ENCODE measurements around the gene LRRC49. TPM values are rescaled to one million over a fixed set of nuclear protein-coding genes. Genes with fewer than 3 reads are reported as not detected.

LRRC49 gene
- polyA plus RNA-seq, 4 donors, result 15.4 to 23.1 (median 16.4) TPM

GRCh38 chr15:71083349-71083748 lies 190.7 kb downstream of the LRRC49 start:
- no peak for DNase-seq (ENCODE audit: low read depth in 4 of 4, low spot score in 3 of 4)

- no peak for DNase-seq (ENCODE audit: low read depth in 4 of 4, low spot score in 3 of 4)
Observed at GRCh38 chr15:71084264-71084663, 191.6 kb downstream of the LRRC49 start.

GRCh38 chr15:71085809-71086208 lies 193.2 kb downstream of the LRRC49 start:
- DNase-seq (ENCODE audit: low read depth in 4 of 4, low spot score in 3 of 4), result no peak

GRCh38 chr15:71088155-71088554 lies 195.5 kb downstream of the LRRC49 start:
- DNase-seq (ENCODE audit: low read depth in 4 of 4, low spot score in 3 of 4), result no peak

GRCh38 chr15:71088683-71089082 lies 196.1 kb downstream of the LRRC49 start:
- no peak for DNase-seq (ENCODE audit: low read depth in 4 of 4, low spot score in 3 of 4)

GRCh38 chr15:71089801-71090200 lies 197.2 kb downstream of the LRRC49 start:
- DNase-seq (ENCODE audit: low read depth in 4 of 4, low spot score in 3 of 4), result no peak

- DNase-seq (ENCODE audit: low read depth in 4 of 4, low spot score in 3 of 4), result no peak
Observed at GRCh38 chr15:71091601-71092000, 199.0 kb downstream of the LRRC49 start.

GRCh38 chr15:71092056-71092600 lies 199.5 kb downstream of the LRRC49 start:
- no peak for DNase-seq (ENCODE audit: low read depth in 4 of 4, low spot score in 3 of 4)

GRCh38 chr15:71093054-71094024 lies 200.7 kb downstream of the LRRC49 start:
- DNase-seq (ENCODE audit: low read depth in 4 of 4, low spot score in 3 of 4), result no peak

- DNase-seq (ENCODE audit: low read depth in 4 of 4, low spot score in 3 of 4), result no peak
Observed at GRCh38 chr15:71094137-71094536, 201.5 kb downstream of the LRRC49 start.

- no peak for DNase-seq (ENCODE audit: low read depth in 4 of 4, low spot score in 3 of 4)
Observed at GRCh38 chr15:71096676-71097075, 204.1 kb downstream of the LRRC49 start.

GRCh38 chr15:71097890-71098289 lies 205.3 kb downstream of the LRRC49 start:
- DNase-seq (ENCODE audit: low read depth in 4 of 4, low spot score in 3 of 4), result no peak

- DNase-seq (ENCODE audit: low read depth in 4 of 4, low spot score in 3 of 4), result no peak
Observed at GRCh38 chr15:71098920-71099319, 206.3 kb downstream of the LRRC49 start.

Other genes with a start within 250 kb of the LRRC49 start
- 100 to 1,000 TPM in 2 of 4 donors, 10 to 100 TPM in 2; 85.9 to 117 (median 101) TPM for gene UACA, start 129.3 kb upstream of the LRRC49 start, polyA plus RNA-seq (ENCODE audit: insufficient read length in 4 of 4)
- 10 to 100 TPM; 14.6 to 24.6 (median 18.6) TPM for gene LARP6, start 38.7 kb upstream of the LRRC49 start, polyA plus RNA-seq (ENCODE audit: insufficient read length in 4 of 4)
- gene THAP10, start 393 bp upstream of the LRRC49 start, polyA plus RNA-seq (ENCODE audit: insufficient read length in 4 of 4), result 1 to 10 TPM; 6.5 to 9.4 (median 7.1) TPM
- 10 to 100 TPM; 27.2 to 96.3 (median 39.5) TPM for gene THSD4, start 222.6 kb downstream of the LRRC49 start, polyA plus RNA-seq (ENCODE audit: insufficient read length in 4 of 4)

Measured in left renal pelvis (tissue), 4 donors.